H9 (cell line): ENCODE data around the gene CACNA1H. TPM values are rescaled to one million over a fixed set of nuclear protein-coding genes. Genes with fewer than 3 reads are reported as not detected.

Experiments
- DNase-seq: peaks from one replicate; pipeline ENCODE4 v3.0.0-alpha.2; 2017
- H2AFZ ChIP-seq: one replicate; pipeline ENCODE4 v1.6.1; 2013; ENCODE audit warnings: mild to moderate bottlenecking, low read length, control low read depth, moderate library complexity
- H2AK5ac ChIP-seq: 2 replicates; pipeline ENCODE4 v1.6.1; 2013; ENCODE audit warnings: low read length, control low read depth, mixed read lengths; ENCODE audit not compliant: insufficient read length
- H2BK120ac ChIP-seq: one replicate; pipeline ENCODE4 v1.6.1; 2013; ENCODE audit warnings: low read depth, mild to moderate bottlenecking, low read length, control low read depth, inconsistent platforms; ENCODE audit not compliant: poor library complexity, severe bottlenecking
- H2BK12ac ChIP-seq: 2 replicates; pipeline ENCODE4 v1.6.1; 2013; ENCODE audit warnings: low read length, control low read depth, mixed read lengths, low read depth; ENCODE audit not compliant: insufficient read length
- H2BK15ac ChIP-seq: 2 replicates; pipeline ENCODE4 v1.6.1; 2013; ENCODE audit warnings: low read depth, low read length, control low read depth
- H2BK20ac ChIP-seq: one replicate; pipeline ENCODE4 v1.6.1; 2013; ENCODE audit warnings: low read depth, mild to moderate bottlenecking, low read length, control low read depth, inconsistent platforms; ENCODE audit not compliant: poor library complexity, severe bottlenecking
- H2BK5ac ChIP-seq: 2 replicates; pipeline ENCODE4 v1.6.1; 2013; ENCODE audit warnings: low read length, control low read depth, mixed read lengths; ENCODE audit not compliant: insufficient read length
- H3K14ac ChIP-seq: 2 replicates; pipeline ENCODE4 v1.6.1; 2013; ENCODE audit warnings: low read length, control low read depth; ENCODE audit not compliant: insufficient read depth
- H3K18ac ChIP-seq: 2 replicates; pipeline ENCODE4 v1.6.1; 2013; ENCODE audit warnings: low read depth, mild to moderate bottlenecking, mixed read lengths, low read length, control low read depth; ENCODE audit not compliant: insufficient read length
- H3K23ac ChIP-seq: 2 replicates; pipeline ENCODE4 v1.6.1; 2013; ENCODE audit warnings: low read length, control low read depth, mixed read lengths, low read depth; ENCODE audit not compliant: insufficient read length
- H3K23me2 ChIP-seq: 2 replicates; pipeline ENCODE4 v1.6.1; 2013; ENCODE audit warnings: low read depth, mild to moderate bottlenecking, mixed read lengths, low read length, control low read depth; ENCODE audit not compliant: insufficient read length, poor library complexity, severe bottlenecking
- H3K27ac ChIP-seq: 2 replicates; pipeline ENCODE4 v1.5.1; 2013; ENCODE audit warnings: low read length, control low read depth, mixed read lengths, low read depth; ENCODE audit not compliant: insufficient read length
- H3K27me3 ChIP-seq: 2 replicates; pipeline ENCODE4 v1.6.1; 2013; ENCODE audit warnings: low read length, control low read depth, inconsistent platforms; ENCODE audit not compliant: insufficient read depth
- H3K4ac ChIP-seq: 2 replicates; pipeline ENCODE4 v1.6.1; 2013; ENCODE audit warnings: low read depth, mild to moderate bottlenecking, control low read depth, inconsistent platforms, low read length, moderate library complexity
- H3K4me1 ChIP-seq: 2 replicates; pipeline ENCODE4 v1.6.1; 2013; ENCODE audit warnings: low read length, control low read depth, inconsistent platforms; ENCODE audit not compliant: insufficient read depth
- H3K4me2 ChIP-seq: 2 replicates; pipeline ENCODE4 v1.6.1; 2013; ENCODE audit warnings: low read length, control low read depth, mixed read lengths; ENCODE audit not compliant: insufficient read length, insufficient read depth
- H3K56ac ChIP-seq: 2 replicates; pipeline ENCODE4 v1.6.1; 2013; ENCODE audit warnings: low read depth, mild to moderate bottlenecking, mixed read lengths, low read length, control low read depth; ENCODE audit not compliant: insufficient read length
- H3K79me1 ChIP-seq: 2 replicates; pipeline ENCODE4 v1.6.1; 2013; ENCODE audit warnings: low read depth, mild to moderate bottlenecking, moderate library complexity, low read length, control low read depth, inconsistent platforms; ENCODE audit not compliant: insufficient read depth, poor library complexity, severe bottlenecking
- H3K79me2 ChIP-seq: 2 replicates; pipeline ENCODE4 v1.6.1; 2013; ENCODE audit warnings: low read length, control low read depth, inconsistent platforms; ENCODE audit not compliant: insufficient read depth
- H3K9ac ChIP-seq: 2 replicates; pipeline ENCODE4 v1.6.1; 2013; ENCODE audit warnings: low read length, control low read depth, mixed read lengths; ENCODE audit not compliant: insufficient read length; ENCODE audit errors: extremely low read depth
- H3K9me3 ChIP-seq: one replicate; pipeline ENCODE4 v1.6.1; 2013; ENCODE audit warnings: low read depth, low read length, inconsistent platforms; ENCODE audit not compliant: control insufficient read depth
- H3T11ph ChIP-seq: one replicate; pipeline ENCODE4 v1.6.1; 2013; ENCODE audit warnings: mild to moderate bottlenecking, low read length, control low read depth, inconsistent platforms
- H4K20me1 ChIP-seq: one replicate; pipeline ENCODE4 v1.6.1; 2013; ENCODE audit not compliant: control insufficient read depth, insufficient read length, insufficient read depth
- H4K5ac ChIP-seq: 2 replicates; pipeline ENCODE4 v1.6.1; 2013; ENCODE audit warnings: low read depth, mild to moderate bottlenecking, mixed read lengths, low read length, control low read depth; ENCODE audit not compliant: insufficient read length
- H4K8ac ChIP-seq: replicated peaks from 2 replicates; pipeline ENCODE4 v1.6.1; 2013; ENCODE audit warnings: low read length, control low read depth, mixed read lengths, low read depth; ENCODE audit not compliant: insufficient read length
- H4K91ac ChIP-seq: 2 replicates; pipeline ENCODE4 v1.6.1; 2013; ENCODE audit warnings: low read depth, mild to moderate bottlenecking, moderate library complexity, mixed read lengths, low read length, control low read depth; ENCODE audit not compliant: insufficient read length
- H3K27ac Mint-ChIP-seq, 3 experiments: 2 replicates in 2 of 3; 3 replicates in 1 of 3; pipeline ENCODE4 v1.8.0; 2020 to 2021; ENCODE audit warnings: mixed read lengths in 3 of 3, mild to moderate bottlenecking in 1 of 3, moderate library complexity in 1 of 3
- H3K27me3 Mint-ChIP-seq: 2 replicates; pipeline ENCODE4 v1.8.0; 2021; ENCODE audit warnings: low read depth, mild to moderate bottlenecking, moderate library complexity, mixed read lengths
- H3K36me3 Mint-ChIP-seq, 3 experiments: 2 replicates in 2 of 3; 3 replicates in 1 of 3; pipeline ENCODE4 v1.8.0; 2020 to 2021; ENCODE audit warnings: low read depth in 3 of 3, mixed read lengths in 3 of 3; ENCODE audit not compliant: insufficient read depth in 1 of 3
- H3K4me1 Mint-ChIP-seq, 2 experiments: 2 replicates each; pipeline ENCODE4 v1.8.0; 2020; ENCODE audit warnings: mixed read lengths in 2 of 2
- H3K4me3 Mint-ChIP-seq, 2 experiments: 2 replicates in 1 of 2; 3 replicates in 1 of 2; pipeline ENCODE4 v1.8.0; 2020 to 2021; ENCODE audit warnings: mild to moderate bottlenecking in 2 of 2, mixed read lengths in 2 of 2, moderate library complexity in 1 of 2
- H3K9me3 Mint-ChIP-seq, 2 experiments: 2 replicates in 1 of 2; 3 replicates in 1 of 2; pipeline ENCODE4 v1.8.0; 2020; ENCODE audit warnings: mild to moderate bottlenecking in 2 of 2, mixed read lengths in 2 of 2, moderate library complexity in 1 of 2
- CTCF ChIP-seq: fragments of 200-600 bp; sonication (generic); conservative IDR thresholded peaks from 3 replicates; pipeline ENCODE4 v1.8.0; 2021; ENCODE audit warnings: antibody characterized with exemption, mild to moderate bottlenecking
- WGBS: extraction: QIAGEN DNeasy Blood & Tissue Kit; methylation state at CpG from one replicate; pipeline ENCODE4 v1.1.7; 2013; ENCODE audit warnings: missing lambda C conversion rate, low lambda C conversion rate, mixed read lengths; ENCODE audit not compliant: insufficient read length; ENCODE audit errors: extremely low coverage; 5-methylcytosine and 5-hydroxymethylcytosine counted together
- total RNA-seq: library from RNA; stranded (reverse); gene quantifications from 2 replicates; pipeline ENCODE4 v1.2.1, GENCODE V29; 2021

CACNA1H gene
- total RNA-seq, 1 experiment from 2014 or later: 43.3 TPM

- H3K27me3 Mint-ChIP-seq: no peaks in the 10 kb centered on the region
- Histone ChIP-seq H3K4me2 (no peak overlapping the region), H2AK5ac (no peak overlapping the region), H3K27me3 (no peaks in the 10 kb centered on the region), H4K91ac (no peak overlapping the region), H3K14ac (no peak overlapping the region), H3K79me2 (no peaks in the 10 kb centered on the region), H3K4me1 (no peaks in the 10 kb centered on the region), H3K23me2 (peaks cover 2% of the 10 kb centered on the region), H2AFZ (no peak overlapping the region), H4K5ac (no peak overlapping the region), H3K4ac (no peak overlapping the region), H3T11ph (no peak overlapping the region), H4K8ac (no peak overlapping the region), H2BK120ac (no peak overlapping the region), H3K18ac (no peak overlapping the region), H3K27ac (no peak overlapping the region), H3K79me1 (no peaks in the 10 kb centered on the region), H3K9me3 (no peaks in the 10 kb centered on the region), H2BK20ac (no peak overlapping the region), H4K20me1 (peaks cover 2% of the 10 kb centered on the region), H3K9ac (no peak overlapping the region), H3K56ac (no peak overlapping the region), H2BK12ac (no peak overlapping the region), H2BK15ac (no peak overlapping the region), H2BK5ac (no peak overlapping the region), H3K23ac (no peak overlapping the region)
- H3K4me3 Mint-ChIP-seq: no peak overlapping the region
- TF ChIP-seq CTCF: no peak
- H3K9me3 Mint-ChIP-seq: no peaks in the 10 kb centered on the region
- H3K4me1 Mint-ChIP-seq: peaks cover 4 to 15% of the 10 kb centered on the region in 2 experiments; a peak in 3 of 4 replicates
- no peak overlapping the region for H3K27ac Mint-ChIP-seq
- DNase-seq: no peak
- H3K36me3 Mint-ChIP-seq: peaks cover 0 to 4% (median 0%) of the 10 kb centered on the region in 3 experiments; a peak in 3 of 7 replicates
- no CpG with 5 or more reads among the region's 14 CpGs for WGBS
Observed at GRCh38 chr16:1195393-1195666, 42.4 kb downstream of the CACNA1H start.
